ENCODE data around the gene TMEM178A. TPM values are rescaled to one million over a fixed set of nuclear protein-coding genes. Genes with fewer than 3 reads are reported as not detected.

Gene TMEM178A
- total and polyA plus RNA-seq, 2 of the 8 experiments (the other 6 are each of a cell fraction or from before 2014, with no cell fraction given), result 11.2 to 14.9 TPM

DNA sequence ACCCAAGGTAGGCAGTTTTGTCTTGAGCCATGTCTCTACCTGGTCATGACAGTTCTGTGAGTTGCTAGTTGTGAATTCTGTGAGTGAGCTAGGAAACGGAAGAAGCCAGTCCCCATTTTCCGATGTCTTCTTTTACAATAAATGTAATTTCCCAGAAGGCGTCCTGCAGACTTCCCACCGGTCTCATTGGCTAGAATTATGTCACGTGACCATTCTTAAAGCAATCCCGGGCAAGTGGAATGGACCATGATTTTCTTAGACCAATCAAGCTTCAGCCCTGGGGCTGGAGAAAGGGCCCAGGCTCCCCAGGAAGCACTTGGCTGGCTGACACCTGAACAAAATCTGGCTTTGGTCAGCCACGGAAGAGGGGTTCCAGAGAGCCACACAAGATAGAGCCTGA lies 10.6 kb downstream of the TMEM178A start:
- Histone ChIP-seq H2AFZ (ENCODE audit: low read length) (no peak overlapping the region), H3K36me3 (ENCODE audit: control insufficient read depth in 2 of 4, insufficient read depth in 4 of 4, low read length in 3 of 4) (peaks cover 0 to 3% (median 0%) of the 10 kb centered on the region in 4 experiments; a peak in 1 of 8 replicates), H4K20me1 (replicated peaks in 1 of 2; ENCODE audit: control insufficient read depth in 1 of 2, insufficient read depth in 2 of 2, low read length in 2 of 2) (no peaks in the 10 kb centered on the region), H2BK15ac (ENCODE audit: low read length) (no peak overlapping the region), H3K27me3 (replicated peaks in 1 of 4; ENCODE audit: control insufficient read depth in 3 of 4, extremely low read depth in 1 of 4, insufficient read depth in 3 of 4, low read length in 3 of 4) (no peaks in the 10 kb centered on the region), H3K56ac (replicated peaks; ENCODE audit: insufficient read length, low read depth, low read length) (no peak overlapping the region), H3K4ac (replicated peaks; ENCODE audit: insufficient read length, low read depth, low read length) (no peak overlapping the region), H3K23me2 (ENCODE audit: low read depth, low read length) (no peaks in the 10 kb centered on the region), H3K23ac (ENCODE audit: insufficient read length) (no peak overlapping the region), H3K4me1 (replicated peaks in 1 of 4; ENCODE audit: control insufficient read depth in 3 of 4, insufficient read depth in 4 of 4, low read length in 3 of 4) (peaks cover 0 to 3% (median 2%) of the 10 kb centered on the region in 4 experiments; a peak in 3 of 7 replicates), H2BK20ac (ENCODE audit: low read length) (no peak overlapping the region), H4K5ac (ENCODE audit: insufficient read length, low read depth, low read length) (no peak overlapping the region), H3K4me3 (ENCODE audit: extremely low read depth in 1 of 4, insufficient read depth in 2 of 4, low read depth in 3 of 4, low read length in 4 of 4) (no peak overlapping the region), H2BK5ac (ENCODE audit: low read depth, low read length) (no peak overlapping the region), H4K8ac (ENCODE audit: extremely low read depth, insufficient read depth, low read length) (no peak overlapping the region), H2AK5ac (ENCODE audit: low read depth, low read length) (no peak overlapping the region), H3K79me2 (ENCODE audit: control insufficient read depth in 1 of 2, insufficient read depth in 2 of 2, low read length in 2 of 2) (no peaks in the 10 kb centered on the region), H4K91ac (replicated peaks; ENCODE audit: insufficient read length, low read length) (no peak overlapping the region), H3K4me2 (ENCODE audit: insufficient read depth in 1 of 2, low read depth in 2 of 2, low read length in 2 of 2) (no peak overlapping the region), H3K14ac (ENCODE audit: insufficient read length) (no peak overlapping the region), H3K9ac (replicated peaks in 1 of 4; ENCODE audit: extremely low read depth in 1 of 4, low read depth in 3 of 4, low read length in 3 of 4) (no peak overlapping the region), H3K18ac (ENCODE audit: extremely low read depth, low read length) (no peak overlapping the region), H2BK12ac (ENCODE audit: low read depth, low read length) (no peak overlapping the region), H3K79me1 (ENCODE audit: low read depth, low read length) (no peaks in the 10 kb centered on the region), H3K27ac (ENCODE audit: low read depth, low read length) (no peak overlapping the region), H3K9me3 (ENCODE audit: insufficient read depth in 2 of 2, low read depth in 1 of 2, low read length in 1 of 2) (peaks cover 0 to 5% of the 10 kb centered on the region in 2 experiments; a peak in 2 of 4 replicates), H2BK120ac (replicated peaks; ENCODE audit: low read depth, low read length) (no peak overlapping the region)
- CTCF ChIA-PET (ENCODE audit: partially characterized antibody), result interaction anchor here (0.8 kb wide), 1 partner anchor 8 kb away, joined by 3 read pairs; no protein-coding TSS in a partner anchor
- FAIRE-seq (no peak), DNase-seq (ENCODE audit: low read depth in 1 of 2, low spot score in 2 of 2) (no peak)
- 89% methylated on average over 7 of the region's 7 CpGs; no CpG with 5 or more reads in 1 of the 2 experiments for WGBS, 2 experiments (ENCODE audit: extremely low coverage in 1 of 2, insufficient coverage in 1 of 2, insufficient read length in 1 of 2, insufficient replicate concordance in 2 of 2, low coverage in 1 of 2, low lambda C conversion rate in 2 of 2, missing lambda C conversion rate in 1 of 2)
- POLR2A ChIA-PET (ENCODE audit: partially characterized antibody), result no interaction called here
- TF ChIP-seq KDM5A (IDR thresholded peaks at IDR 0.05; ENCODE audit: low read length) (no peak), GTF2F1 (IDR thresholded peaks at IDR 0.05; ENCODE audit: borderline replicate concordance, low read depth, low read length) (no peak), TEAD4 (IDR thresholded peaks at IDR 0.05; ENCODE audit: low read depth, low read length) (no peak), CTBP2 (IDR thresholded peaks at IDR 0.05; ENCODE audit: borderline replicate concordance, insufficient read depth, insufficient read length, low read length) (no peak), CTCF (IDR thresholded peaks at IDR 0.05; ENCODE audit: control extremely low read depth in 1 of 3, insufficient read depth in 1 of 3, low read depth in 1 of 3, low read length in 3 of 3) (no peak), NANOG (IDR thresholded peaks at IDR 0.05; ENCODE audit: insufficient read depth, low read depth, low read length, poor library complexity, severe bottlenecking) (no peak), SAP30 (IDR thresholded peaks at IDR 0.05; ENCODE audit: insufficient read depth, insufficient replicate concordance, low read length) (no peak), TAF7 (optimal IDR thresholded peaks at IDR 0.05; ENCODE audit: borderline replicate concordance, low read depth, low read length) (no peak), SP4 (IDR thresholded peaks at IDR 0.05; ENCODE audit: low read length) (no peak)

Measured in H1 (cell line).